Mammary epithelial cell (primary cell): ENCODE measurements around the gene PRR35.

Source experiments
- EZH2 ChIP-seq: IDR thresholded peaks from 2 replicates; pipeline ENCODE4 v1.6.1; 2012; ENCODE audit warnings: low read length, inconsistent platforms, borderline replicate concordance
- TF ChIP-seq, protein P1 (sequence below), 2 donors: IDR thresholded peaks in 1 of 2; conservative IDR thresholded peaks in 1 of 2; 2 replicates each; pipeline ENCODE4 v1.5.1; 2011 to 2012; ENCODE audit warnings: inconsistent platforms in 2 of 2, low read length in 2 of 2, mild to moderate bottlenecking in 2 of 2, control low read depth in 1 of 2, low read depth in 1 of 2; ENCODE audit not compliant: insufficient read depth in 1 of 2; ENCODE audit errors: extremely low read depth in 1 of 2

DNA sequence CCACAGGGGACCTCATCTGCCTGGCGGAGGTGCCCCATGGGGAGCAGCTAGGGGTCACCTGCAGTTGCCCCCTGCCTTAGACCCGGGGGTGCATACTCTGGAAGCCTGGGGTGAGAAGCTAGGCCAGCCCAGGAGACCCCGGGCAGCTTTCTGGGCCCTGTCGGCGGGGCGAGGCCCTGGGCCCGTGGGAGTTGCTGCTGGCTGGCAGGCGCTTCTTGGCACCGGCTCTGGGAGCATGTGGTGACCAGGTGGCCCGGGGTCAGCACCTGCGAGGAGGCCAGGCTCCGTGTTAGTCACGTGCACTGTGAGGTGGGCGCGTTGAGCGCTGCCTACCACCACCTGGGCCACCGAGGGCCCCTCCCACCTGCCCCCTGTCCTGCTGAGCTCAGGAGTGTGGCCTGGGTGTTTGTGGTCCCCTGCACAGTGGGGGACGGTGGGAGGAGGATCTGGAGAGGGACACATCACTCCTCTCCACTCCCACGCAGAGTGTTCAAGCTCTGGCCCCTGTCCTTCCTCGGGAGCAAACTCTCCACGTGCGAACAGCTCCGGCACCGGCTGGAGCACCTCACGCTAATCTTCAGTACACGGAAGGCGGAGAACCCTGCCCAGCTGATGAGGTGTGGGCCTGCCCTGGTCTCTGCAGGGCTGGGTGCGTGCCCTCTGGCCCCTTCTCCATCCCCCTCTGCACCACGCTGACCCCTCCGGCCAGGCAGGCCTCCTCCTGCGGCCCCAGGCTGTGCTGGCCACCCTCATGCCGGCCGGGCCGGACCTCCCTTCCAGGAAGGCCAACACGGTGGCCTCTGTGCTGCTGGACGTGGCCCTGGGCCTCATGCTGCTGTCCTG lies 15.4 kb downstream of the PRR35 start:
- TF ChIP-seq, protein P1, sequence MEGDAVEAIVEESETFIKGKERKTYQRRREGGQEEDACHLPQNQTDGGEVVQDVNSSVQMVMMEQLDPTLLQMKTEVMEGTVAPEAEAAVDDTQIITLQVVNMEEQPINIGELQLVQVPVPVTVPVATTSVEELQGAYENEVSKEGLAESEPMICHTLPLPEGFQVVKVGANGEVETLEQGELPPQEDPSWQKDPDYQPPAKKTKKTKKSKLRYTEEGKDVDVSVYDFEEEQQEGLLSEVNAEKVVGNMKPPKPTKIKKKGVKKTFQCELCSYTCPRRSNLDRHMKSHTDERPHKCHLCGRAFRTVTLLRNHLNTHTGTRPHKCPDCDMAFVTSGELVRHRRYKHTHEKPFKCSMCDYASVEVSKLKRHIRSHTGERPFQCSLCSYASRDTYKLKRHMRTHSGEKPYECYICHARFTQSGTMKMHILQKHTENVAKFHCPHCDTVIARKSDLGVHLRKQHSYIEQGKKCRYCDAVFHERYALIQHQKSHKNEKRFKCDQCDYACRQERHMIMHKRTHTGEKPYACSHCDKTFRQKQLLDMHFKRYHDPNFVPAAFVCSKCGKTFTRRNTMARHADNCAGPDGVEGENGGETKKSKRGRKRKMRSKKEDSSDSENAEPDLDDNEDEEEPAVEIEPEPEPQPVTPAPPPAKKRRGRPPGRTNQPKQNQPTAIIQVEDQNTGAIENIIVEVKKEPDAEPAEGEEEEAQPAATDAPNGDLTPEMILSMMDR (conservative IDR thresholded peaks at IDR 0.05 in 1 of 2, IDR thresholded peaks at IDR 0.05 in 1 of 2; ENCODE audit: extremely low read depth in 1 of 2, insufficient read depth in 1 of 2, low read depth in 1 of 2, low read length in 2 of 2), result no peak
- no peak for TF ChIP-seq EZH2
